ENCODE measurements around the gene TSPAN8.

DNA sequence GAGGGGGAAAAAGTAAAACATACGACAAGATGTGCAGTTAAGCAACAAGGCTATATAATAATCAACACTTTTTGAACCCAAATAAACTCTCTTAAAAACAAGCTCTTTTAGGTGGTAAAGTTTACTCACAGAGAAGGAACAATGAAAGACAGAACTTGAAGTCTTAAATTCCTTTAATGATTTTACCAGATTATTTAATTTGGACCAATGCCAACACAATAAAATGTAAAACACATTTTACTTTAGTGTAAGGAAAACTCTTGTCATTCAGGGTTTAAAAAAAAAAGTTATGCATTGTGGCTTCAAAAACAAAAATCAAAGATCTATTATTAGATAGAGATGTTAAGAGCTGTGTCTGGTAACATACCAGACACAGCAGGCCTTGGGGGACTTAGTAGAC lies 13.1 kb downstream of the TSPAN8 start:
- TF ChIP-seq ZC3H10 (CRISPR knock-in tag; IDR thresholded peaks at IDR 0.05): no peak
- no peak for TF ChIP-seq ZNF70 (CRISPR knock-in tag; IDR thresholded peaks at IDR 0.05)
- TF ChIP-seq ARNTL (CRISPR knock-in tag; IDR thresholded peaks at IDR 0.05; ENCODE audit: borderline replicate concordance, low read depth): no peak
- TF ChIP-seq ISL1 (CRISPR knock-in tag; IDR thresholded peaks at IDR 0.05): 0 out of 2 replicates have a peak, but pooled peaks have one; percentile 7
- TF ChIP-seq, protein P1, sequence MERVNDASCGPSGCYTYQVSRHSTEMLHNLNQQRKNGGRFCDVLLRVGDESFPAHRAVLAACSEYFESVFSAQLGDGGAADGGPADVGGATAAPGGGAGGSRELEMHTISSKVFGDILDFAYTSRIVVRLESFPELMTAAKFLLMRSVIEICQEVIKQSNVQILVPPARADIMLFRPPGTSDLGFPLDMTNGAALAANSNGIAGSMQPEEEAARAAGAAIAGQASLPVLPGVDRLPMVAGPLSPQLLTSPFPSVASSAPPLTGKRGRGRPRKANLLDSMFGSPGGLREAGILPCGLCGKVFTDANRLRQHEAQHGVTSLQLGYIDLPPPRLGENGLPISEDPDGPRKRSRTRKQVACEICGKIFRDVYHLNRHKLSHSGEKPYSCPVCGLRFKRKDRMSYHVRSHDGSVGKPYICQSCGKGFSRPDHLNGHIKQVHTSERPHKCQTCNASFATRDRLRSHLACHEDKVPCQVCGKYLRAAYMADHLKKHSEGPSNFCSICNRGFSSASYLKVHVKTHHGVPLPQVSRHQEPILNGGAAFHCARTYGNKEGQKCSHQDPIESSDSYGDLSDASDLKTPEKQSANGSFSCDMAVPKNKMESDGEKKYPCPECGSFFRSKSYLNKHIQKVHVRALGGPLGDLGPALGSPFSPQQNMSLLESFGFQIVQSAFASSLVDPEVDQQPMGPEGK (CRISPR knock-in tag; IDR thresholded peaks at IDR 0.05; ENCODE audit: borderline replicate concordance): no peak
